ENCODE results near the gene SDCCAG8.

The SDCCAG8 gene

DNA sequence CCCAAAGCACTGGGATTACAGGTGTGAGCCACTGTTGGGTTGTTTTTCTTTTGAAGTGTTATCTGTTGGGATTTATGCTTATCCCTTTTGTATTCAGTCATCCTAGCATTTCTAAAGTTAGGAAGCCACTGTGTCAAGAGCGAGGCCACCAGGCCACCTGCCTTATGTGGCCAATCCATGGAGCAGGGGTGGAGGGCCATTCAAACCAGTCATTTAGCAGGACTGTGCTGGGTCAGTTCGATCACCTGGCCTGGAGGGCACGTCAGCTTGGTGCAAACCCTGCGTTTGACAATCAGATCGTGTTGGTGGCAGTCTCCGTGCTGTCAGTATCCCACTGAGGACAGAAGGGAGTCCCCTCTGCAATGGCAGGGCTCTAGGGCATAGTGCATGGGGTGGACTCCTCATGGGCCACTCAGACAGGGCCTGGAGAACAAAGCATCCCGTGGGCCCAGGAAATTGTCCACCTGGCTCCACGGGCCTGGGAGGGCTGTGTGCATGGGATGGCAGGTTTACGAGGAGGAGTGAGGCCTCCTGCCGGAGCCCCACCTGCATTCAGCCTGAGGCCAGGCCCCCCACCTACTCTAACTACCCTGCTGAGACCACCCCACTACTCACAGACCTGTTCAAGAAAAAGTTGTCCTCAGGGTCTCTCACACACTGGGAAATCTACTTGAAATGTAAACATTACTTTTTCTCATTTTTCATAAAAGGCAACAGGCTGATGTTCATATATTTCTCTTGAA, 242.3 kb downstream of the SDCCAG8 start:
- no peak for DNase-seq (ENCODE audit: low read depth in 1 of 2, low spot score in 1 of 2)

DNA sequence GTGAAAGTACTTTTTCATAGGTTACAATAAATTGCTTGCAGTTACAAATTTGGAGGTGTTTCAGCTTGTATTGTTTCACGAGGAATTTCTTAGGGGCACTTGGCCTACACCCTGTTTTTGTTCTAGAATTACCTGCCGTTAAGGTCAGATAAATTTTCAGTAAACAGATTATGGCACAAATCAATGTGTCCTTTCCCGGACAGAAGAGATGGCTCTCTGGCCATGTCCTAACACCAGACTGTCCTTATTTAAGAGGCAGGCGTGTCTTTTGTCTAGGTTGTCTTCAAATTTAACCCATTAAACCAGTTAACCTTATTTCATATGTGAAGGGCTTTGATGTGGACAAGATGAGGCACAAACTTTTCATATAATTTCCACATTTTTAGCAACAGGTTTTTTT, 243.4 kb downstream of the SDCCAG8 start:
- DNase-seq (ENCODE audit: low read depth in 1 of 2, low spot score in 1 of 2) = no peak

DNA sequence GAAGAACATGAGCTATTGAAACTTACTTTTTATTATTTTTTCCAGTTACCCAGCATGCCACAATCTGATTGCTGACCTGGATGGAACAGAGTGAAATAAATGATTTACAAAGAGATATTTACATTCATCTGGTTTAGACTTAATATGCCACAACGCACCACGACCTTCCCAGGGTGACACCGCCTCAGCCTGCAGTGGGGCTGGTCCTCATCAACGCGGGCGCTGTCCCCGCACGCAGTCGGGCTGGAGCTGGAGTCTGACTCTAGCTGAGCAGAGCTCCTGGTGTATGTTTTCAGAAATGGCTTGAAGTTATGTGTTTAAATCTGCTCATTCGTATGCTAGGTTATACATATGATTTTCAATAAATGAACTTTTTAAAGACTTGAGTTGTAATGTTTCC, 243.9 kb downstream of the SDCCAG8 start:
- DNase-seq (ENCODE audit: low read depth in 1 of 2, low spot score in 1 of 2) = no peak

DNA sequence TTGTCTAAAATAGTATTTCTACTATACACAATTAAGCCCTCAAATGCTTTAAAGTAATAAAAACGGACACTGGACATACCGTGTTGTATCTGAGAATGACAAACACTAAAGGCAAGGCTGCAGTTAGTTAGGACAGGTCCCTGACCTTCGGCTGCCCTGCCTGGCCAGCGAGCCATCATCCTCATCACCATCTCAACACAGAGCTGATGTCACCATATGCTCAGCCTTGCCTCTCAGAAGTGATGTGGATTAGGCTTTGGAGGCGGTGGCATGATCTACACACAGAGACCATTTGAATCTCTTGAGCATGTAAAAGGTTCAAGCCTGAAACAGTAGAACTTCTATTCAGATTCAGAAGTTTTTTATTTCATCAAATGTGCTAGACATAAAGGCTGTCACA, 244.7 kb downstream of the SDCCAG8 start:
- DNase-seq (ENCODE audit: low read depth in 1 of 2, low spot score in 1 of 2) = no peak

DNA sequence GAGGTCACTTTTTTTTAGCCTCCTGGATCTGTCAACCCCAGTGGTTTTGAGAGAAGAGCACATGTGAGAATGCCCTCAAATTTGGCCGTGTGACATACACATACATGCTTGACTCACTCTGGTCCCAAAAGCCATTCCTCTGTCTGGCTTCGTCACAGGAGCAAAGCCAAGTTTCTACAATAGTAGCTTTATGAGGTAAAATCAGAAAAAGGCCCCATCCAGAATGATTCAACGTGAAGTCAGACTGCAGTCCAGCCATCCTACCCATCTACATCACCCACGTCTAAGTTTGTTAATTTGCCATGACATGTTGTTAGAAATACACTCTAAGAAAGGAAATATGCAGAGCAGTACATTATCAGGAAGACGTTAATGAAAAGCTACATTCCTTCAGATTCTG, 245.2 kb downstream of the SDCCAG8 start:
- DNase-seq (ENCODE audit: low read depth in 1 of 2, low spot score in 1 of 2) = no peak

DNA sequence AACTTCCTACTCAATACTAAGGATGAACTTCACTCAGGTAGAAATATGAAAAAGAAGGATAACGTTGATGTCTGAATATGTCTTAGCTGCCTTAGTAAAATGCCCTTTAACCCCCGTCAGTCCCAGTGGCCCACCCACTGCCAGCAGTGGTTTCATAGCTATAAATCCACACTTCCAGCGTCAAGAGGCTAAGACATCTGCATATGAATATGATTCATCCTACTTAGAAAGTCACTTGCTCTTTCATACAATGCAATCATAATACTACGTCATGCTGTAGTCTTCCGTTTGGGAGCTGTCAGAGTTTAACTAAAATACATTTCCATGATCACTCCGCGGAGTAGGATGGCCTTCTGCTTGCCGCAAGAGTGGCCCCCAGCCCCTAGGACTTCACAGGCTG, 247.3 kb downstream of the SDCCAG8 start:
- DNase-seq (ENCODE audit: low read depth in 1 of 2, low spot score in 1 of 2) = no peak

DNA sequence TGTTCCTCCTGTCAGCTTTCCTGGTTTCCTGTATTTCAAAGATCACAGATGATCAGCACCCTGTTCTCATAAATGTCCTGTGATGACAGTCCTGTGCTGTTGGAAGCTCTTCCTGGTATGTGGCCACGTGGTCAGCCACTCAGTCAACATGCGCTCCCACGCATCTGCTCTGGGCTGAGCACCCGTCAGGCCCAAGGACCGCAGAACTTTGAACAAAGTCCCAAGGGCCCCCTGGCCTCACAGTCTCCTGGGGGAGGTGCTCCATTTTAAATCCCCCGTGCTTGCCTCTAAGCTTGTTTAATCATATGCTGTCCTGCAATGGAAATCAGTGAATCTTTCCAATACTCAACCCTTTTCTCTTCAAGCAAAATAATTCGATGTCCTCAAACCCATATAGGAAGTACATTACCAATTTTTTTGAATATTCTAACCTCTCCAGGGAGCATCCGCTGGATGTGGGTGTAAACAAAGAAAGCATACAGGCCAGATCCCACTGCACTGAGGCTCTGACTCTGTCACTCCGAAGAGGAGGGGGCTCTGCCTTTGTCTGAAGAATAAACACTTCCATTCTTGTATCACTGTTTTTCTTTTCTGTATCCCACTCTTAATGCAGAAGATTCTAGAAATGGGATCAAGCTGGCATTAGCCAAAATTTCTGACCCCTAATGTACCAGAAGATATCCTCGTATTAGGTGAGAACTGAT, 250.3 kb downstream of the SDCCAG8 start:
- DNase-seq (ENCODE audit: low read depth in 1 of 2, low spot score in 1 of 2) = no peak

DNA sequence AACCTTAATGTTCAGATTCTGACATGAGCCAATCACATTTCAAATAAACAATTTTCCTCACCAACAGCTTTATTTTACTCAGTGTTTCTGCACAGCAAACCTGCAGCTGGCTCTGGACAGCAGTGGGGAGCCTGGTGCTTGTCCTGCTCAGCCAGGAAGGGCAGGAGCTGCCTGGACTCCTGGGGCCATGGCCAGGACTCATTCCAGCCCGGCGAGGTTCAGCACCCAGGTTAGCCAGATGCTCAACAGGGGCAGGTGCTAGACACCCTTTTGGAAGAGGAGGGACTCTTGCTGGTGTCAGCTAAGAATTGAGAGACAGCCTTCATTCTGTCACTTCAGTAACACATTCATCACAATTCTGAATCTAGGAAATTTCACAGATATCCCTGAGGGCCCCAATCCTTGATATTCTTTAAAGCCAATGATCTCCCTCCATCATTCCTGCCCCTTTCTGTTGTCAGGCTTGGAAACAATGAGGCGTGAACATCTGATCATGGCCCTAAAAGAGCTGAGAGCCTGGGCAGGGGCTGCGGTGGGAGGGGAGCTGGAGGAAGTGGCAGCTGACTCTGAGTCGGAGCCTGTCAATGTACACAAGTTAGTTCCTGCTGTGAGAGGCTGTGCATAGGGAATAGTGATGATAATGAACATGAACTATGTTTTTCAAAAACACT, 251.3 kb downstream of the SDCCAG8 start:
- DNase-seq (ENCODE audit: low read depth in 1 of 2, low spot score in 1 of 2) = no peak

DNA sequence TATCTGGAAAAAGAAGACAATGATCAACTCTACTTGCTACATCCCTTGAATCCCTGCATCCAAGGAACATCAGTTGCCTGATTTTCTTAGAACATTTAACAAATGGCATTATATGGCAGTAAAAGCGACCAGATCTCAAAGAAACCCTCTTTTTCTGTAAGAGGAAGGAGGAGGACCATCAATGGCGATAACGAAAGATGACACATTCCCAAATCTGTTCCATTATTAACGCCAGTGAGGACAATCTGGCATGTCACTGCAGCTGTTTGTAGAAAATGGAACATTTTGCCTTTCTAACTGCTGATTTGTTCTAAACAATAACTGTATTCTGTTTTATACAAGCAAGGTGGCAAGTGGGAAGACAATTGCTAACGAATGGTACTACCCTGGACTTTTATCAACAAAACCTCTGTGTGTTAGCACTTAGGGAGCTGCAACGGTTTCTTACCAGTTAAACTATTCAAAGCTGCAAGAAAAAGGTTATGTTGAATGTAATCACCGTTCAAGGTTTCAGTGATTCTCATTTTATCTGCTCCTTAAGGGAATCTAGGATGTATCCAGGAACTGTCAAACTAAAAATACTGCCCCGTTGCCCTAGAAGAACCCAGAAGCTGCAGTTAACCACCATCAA, 251.9 kb downstream of the SDCCAG8 start:
- DNase-seq (ENCODE audit: low read depth in 1 of 2, low spot score in 1 of 2) = no peak

DNA sequence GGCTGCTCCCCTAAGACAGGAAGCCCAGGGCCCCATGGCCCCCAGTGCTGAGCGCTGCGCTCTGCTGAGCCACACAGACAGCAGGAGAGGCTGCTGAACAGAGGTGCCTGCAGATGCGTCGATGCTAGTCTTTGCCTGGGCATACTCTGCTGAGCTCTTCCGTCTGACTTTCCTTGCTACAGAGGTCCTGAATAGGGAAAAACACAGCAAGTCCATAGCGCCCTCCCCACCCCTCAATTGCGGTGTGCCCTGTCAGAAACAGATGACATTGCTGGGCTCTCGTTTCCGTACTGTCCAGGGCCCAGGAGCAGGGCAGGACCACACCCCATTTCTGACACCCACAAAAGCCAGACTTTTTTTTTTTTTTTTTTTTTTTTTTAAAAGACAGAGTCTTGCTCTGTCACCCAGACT, 252.5 kb downstream of the SDCCAG8 start:
- no peak for DNase-seq (ENCODE audit: low read depth in 1 of 2, low spot score in 1 of 2)

DNA sequence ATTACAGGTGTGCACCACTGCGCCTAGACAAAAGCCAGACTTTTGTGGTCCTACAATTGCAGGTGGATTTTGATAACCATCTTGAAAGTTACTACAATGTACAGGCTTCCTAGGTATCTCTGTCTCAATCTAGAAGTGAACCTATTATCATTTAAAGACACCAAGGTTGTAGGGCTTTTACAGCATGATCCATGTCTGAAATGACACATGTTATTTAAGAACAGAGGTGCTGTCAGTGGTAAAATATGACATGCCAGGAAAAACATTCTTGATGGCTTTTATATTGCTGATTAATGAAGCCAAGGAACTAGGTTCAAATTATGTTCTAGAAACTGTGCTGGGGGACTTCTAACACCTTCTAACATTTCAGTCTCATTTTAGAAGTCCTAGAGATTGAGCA, 253.1 kb downstream of the SDCCAG8 start:
- DNase-seq (ENCODE audit: low read depth in 1 of 2, low spot score in 1 of 2) = no peak

DNA sequence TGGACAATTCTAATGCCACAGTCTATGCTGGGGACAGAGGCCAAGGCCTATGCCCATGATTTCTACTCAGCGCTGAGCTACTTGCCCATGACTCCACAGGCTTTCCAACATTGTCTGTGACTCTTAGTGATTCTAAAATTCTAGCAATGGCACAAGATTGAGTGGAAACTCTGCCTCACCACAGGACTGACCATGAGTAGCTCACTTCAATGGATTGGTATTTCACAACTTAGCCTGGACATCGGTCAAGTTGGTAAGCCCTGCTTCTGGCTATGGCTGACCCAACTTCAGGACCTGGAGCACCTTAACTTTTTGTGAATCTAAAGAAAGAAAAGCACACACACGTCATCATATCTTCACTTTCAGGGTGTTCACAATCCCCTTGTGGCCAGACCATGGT, 255.1 kb downstream of the SDCCAG8 start:
- no peak for DNase-seq (ENCODE audit: low read depth in 1 of 2, low spot score in 1 of 2)

DNA sequence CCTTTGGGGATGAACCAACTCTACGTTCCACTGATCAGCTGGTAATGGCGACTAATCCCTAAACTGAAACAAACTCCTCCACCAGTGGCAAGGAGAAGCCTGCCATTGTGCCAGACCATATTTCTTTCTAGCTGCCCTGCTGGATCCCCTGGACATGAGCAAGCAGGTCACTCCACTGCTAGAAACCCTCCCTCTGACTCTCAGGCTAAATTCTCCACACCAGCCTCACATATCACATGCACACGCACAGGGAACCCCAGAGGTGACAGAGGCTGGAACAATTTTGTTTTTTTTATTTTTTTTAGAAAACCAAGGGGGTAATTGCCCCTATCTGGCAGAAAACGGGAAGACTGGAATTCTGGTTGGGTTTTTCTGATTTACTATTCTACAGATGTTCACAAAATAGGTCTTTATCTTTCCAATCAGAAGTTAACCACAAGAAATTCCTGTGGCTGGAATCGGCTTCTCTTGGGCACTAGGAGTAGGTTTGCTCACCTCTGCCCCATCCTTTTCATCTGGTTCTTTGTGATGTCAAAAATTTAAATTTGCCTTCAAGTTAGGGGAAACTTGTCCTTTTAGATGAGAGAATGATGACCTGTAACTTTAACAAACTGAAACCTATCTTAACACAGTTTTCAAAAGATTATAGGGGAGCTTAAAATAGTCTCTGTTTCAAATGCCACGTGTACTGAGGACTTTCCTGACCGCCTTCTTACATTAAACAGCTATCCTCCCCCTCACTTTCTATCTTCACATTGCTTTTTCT, 258.1 kb downstream of the SDCCAG8 start:
- DNase-seq (ENCODE audit: low read depth in 1 of 2, low spot score in 1 of 2) = no peak

DNA sequence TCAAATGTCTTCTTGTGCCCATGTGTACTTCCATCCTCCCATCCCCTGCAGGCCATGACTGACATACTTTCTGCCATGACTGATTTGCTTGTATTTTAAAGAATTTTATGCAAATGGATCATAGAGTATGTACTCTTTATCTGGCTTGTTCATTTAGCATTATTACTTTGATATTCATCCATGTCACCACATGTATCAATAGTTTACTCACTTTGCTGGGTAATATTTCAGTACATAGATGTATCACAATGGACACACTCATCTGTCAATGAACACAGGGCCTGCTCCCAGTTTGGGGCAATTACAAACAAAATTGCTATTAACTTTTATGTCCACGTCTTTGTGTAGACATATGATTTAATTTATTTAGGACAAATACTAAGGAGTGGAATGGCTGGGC, 259.1 kb downstream of the SDCCAG8 start:
- no peak for DNase-seq (ENCODE audit: low read depth in 1 of 2, low spot score in 1 of 2)

DNA sequence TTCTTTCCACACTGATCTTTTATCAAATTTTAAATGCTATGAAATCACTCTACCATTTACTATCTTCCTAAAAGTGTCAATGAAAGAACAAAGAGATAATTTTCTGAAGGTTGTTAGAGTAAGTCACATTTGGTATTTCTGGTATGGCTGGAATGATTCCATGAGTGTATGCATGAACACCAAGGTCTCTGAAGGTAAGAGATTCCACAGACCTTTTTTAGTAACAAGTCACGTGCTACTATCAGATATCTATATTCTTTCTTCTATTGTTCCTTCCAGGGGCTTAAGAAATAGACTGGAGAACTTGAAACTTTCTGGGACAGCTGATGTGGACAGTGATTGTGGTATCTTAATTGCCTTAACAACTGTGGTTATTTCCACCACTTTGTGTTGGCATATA, 265.0 kb downstream of the SDCCAG8 start:
- DNase-seq (ENCODE audit: low read depth in 1 of 2, low spot score in 1 of 2) = no peak

DNA sequence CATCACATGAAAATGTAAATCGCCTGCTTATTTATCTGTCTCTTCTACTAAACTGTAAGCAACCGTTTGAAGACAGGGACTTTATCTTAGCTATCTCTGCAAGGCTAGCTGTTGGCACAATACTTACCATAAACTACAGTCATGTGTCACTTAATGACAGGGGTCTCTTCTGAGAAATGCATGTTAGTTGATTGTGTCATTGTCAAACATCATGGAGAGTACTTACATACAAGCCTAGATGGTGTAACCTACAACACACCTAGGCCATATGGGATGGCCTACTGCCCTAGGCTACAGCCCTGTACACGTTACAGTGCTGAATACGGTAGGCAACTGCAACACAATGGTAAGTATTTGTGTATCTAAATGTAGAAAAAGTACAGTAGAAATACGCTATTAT, 267.9 kb downstream of the SDCCAG8 start:
- no peak for DNase-seq (ENCODE audit: low read depth in 1 of 2, low spot score in 1 of 2)

DNA sequence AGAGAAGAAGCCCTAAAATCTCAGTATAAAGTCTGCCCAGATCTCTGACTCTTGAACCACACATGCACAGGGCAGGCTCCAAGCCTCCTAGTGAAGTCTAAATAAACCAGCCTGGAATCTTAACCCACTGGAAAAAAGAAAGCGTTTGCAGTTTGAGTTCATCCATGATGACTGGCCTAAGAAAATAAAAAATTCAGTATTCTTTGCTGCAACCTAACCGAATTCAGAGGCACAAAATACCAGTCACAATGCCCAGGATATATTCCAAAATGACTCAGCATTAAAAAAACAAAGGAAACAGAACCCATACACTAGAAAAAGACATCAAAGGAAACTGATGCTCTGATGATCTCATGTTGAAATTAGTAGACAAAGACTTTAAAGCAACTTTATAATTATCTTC, 269.2 kb downstream of the SDCCAG8 start:
- no peak for DNase-seq (ENCODE audit: low read depth in 1 of 2, low spot score in 1 of 2)

DNA sequence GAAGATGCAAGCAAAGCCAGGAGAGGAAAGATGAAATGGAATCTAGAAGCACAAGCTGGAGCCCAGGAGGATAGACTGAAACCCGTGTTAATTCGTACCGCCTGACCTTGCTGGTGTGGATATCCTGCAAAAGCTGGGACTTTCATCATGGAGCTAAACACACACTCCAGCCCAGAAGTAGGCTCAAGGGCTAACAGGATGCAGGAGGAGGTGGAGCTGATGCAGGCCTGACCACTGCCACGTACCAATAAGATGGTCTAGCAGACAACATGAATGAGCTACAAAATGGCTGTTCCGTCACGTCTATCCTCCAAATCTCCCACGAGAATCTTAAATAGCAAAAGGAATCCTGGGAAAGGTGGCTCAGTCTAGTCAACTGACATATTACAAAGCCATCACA, 270.3 kb downstream of the SDCCAG8 start:
- no peak for DNase-seq (ENCODE audit: low read depth in 1 of 2, low spot score in 1 of 2)

DNA sequence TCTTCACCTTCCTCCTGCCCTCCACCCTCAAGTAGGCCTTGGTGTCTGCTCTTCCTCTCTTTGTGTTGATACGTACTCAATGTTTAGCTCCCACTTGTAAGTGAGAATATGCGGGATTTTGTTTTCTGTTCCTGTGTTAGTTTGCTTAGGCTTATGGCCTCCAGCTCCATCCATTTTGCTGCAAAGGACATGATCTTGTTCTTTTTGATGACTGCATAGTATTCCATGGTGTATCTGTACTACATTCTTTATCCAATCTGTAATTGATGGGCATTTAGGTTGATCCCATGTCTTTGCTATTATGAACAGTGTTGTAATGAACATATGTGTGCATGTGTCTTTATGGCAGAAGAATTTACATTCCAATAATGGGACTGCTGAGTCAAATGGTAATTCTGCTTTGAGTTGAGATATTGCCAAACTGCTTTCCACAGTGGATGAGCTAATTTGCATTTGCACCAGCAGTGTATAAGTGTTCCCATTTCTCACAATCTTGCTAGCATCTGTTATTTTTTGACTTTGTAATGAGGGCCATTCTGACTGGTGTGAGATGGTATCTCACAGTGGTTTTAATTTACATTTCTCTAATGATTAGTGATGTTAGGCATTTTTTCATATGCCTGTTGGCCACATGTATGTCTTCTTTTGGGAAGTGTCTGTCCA, 272.7 kb downstream of the SDCCAG8 start:
- no peak for DNase-seq (ENCODE audit: low read depth in 1 of 2, low spot score in 1 of 2)

DNA sequence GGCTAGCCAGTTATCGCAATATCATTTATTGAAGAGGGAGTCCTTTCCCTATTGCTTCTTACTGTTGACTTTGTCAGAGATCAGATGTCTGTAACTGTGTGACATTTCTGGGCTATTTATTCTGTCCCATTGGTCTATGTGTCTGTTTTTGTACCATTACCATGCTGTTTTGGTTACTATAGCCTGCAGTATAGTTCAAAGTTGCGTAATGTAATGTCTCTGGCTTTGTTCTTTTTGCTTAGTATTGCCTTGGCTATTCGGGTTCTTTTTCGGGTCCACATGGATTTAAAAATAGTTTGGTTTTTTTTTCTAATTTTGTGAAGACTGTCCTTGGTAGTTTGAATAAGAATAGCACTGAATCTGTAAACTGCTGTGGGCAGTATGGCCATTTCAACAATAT, 273.7 kb downstream of the SDCCAG8 start:
- DNase-seq (ENCODE audit: low read depth in 1 of 2, low spot score in 1 of 2) = no peak

DNA sequence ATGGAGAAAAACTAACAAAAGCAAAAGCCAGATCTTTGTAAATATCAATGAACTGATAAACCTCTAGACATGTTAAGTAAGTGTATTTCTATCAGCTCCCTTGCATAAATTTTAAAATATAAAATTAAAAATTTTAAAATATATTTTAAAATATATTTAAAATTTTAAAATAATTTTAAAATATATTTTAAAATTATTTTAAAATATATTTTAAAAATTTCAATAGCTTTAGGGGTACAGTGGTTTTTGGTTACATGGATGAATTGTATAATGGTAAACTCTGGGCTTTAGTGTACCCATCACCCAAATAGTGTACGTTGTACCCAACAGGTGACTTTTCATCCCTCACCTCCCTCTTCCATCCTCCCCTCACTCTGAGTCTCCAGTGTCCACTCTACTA, 279.2 kb downstream of the SDCCAG8 start:
- DNase-seq (ENCODE audit: low read depth in 1 of 2, low spot score in 1 of 2) = no peak
